HK-2 (cell line): ENCODE results near the gene LGALS3BP.
"Not testable (repeated sequence)": the region's sequence is repeated elsewhere in the genome, so short reads cannot be mapped to it uniquely, and the experiment has no call there.

Experiments
- DNase-seq: peaks from one replicate; pipeline ENCODE4 v3.0.0-alpha.2; 2018; ENCODE audit not compliant: unreplicated experiment

LGALS3BP gene, protein sequence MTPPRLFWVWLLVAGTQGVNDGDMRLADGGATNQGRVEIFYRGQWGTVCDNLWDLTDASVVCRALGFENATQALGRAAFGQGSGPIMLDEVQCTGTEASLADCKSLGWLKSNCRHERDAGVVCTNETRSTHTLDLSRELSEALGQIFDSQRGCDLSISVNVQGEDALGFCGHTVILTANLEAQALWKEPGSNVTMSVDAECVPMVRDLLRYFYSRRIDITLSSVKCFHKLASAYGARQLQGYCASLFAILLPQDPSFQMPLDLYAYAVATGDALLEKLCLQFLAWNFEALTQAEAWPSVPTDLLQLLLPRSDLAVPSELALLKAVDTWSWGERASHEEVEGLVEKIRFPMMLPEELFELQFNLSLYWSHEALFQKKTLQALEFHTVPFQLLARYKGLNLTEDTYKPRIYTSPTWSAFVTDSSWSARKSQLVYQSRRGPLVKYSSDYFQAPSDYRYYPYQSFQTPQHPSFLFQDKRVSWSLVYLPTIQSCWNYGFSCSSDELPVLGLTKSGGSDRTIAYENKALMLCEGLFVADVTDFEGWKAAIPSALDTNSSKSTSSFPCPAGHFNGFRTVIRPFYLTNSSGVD

DNA sequence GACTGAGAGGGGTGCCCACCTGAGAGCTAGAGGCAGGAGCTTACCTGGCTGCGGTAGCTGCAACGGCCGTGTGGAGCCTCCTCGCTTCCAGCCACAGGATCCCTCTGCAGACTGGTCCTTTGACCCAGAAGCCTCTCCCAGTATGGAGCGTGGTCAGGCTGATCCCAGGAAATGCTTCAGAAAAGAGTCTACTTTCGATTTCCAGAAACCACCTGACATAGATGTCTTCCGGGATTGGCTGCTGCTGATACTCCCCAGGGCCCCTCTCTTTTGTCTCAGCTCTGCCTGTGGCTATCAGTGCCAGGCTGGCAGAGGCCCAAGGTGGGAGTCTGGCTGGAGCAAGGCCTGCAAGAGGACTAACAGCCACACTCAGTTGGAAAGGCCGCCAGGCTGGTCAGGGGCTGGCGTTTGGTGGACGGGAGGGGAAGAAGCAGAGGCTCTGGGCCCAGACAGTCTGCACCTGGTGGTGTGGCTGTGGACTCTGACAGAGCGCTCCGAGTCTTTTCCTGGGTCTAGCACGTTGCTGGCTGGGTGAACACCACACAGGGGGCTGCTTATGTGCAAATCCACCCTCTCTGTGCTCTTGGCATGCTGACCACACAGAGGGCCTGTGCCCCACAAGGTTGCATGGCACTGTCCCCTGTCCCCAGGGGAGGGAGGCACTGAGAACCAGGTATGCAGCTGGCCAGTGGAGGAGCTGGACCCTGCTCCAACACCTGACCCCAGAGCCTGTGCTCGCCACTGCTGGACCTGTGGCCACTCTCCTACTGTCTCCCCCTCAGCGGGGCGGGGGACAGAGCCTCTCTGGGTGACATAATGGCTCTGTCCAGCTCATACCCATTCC, at the start of gene LGALS3BP:
Gene LGALS3BP (minus strand): TSS at position 144 of the 844 bp plus-strand sequence. CDS start 2,732 bp downstream, outside the sequence.
- peak; percentile 74 for DNase-seq

DNA sequence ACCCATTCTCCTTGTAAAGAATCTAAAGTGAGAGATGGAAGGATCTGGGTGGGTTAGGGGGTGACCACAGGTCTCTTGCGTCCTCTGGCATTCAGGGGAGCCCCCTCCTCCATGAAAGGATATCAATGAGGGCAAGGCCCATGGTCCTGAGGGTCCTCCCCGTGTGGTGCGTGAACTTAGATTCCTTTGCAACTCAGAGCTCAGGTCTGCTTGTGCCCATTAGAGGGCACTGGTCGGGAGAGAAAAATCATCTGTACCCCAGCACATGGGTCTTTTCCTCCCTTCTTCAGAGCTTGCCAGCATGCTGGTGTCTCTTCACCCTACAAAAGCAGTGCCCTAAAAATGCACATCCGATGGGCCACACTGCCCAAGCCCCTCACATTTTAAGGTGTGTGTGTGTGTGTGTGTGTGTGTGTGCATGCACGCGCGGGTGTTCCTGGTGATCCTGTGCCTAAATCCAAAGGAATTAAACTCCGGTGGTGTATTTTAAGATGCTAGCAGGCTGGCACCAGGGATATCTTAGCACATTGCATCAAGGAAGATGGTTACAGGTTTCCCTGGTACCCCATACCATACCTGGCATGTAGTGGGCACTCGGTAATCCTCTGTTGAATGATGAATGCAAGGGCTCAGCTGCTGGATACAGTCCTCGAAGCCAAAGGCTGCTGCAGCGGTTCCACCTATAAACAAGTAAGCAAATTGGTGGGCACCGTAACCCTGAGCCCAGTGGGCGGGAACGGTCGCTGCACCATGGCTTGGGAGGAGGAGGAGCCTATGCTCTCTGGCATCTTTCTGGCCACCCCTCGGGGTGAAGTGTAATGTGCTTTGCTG, 49.0 kb upstream of the LGALS3BP start:
- no peak for DNase-seq

DNA sequence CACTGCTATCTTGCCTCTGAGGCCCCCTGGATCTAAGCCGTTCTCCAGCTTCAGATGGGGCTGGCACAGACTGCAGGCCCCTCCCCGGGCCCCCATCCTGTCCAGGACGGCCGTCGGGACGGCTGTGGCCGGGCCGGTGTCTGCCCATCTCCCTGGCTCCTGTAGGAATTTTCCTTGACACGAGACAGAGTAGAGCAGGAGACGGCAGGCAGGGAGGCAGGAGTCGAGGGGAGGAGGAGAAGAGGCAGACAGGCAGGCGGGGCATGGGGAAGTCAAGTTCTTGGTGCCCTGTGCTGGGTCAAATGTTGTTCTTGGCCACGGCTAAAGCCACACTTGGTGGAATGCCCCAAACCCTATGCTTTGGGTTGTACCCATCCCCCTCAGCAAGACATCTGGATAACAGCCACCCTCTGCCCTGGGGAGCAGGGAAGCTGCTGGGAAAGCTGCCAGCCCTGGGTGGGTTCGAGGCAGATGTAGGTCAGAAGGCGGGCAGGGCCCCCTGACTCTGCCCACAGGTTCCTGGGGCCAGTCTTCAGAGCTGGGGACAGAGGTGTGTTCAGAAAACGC, 48.3 kb upstream of the LGALS3BP start:
- no peak for DNase-seq

DNA sequence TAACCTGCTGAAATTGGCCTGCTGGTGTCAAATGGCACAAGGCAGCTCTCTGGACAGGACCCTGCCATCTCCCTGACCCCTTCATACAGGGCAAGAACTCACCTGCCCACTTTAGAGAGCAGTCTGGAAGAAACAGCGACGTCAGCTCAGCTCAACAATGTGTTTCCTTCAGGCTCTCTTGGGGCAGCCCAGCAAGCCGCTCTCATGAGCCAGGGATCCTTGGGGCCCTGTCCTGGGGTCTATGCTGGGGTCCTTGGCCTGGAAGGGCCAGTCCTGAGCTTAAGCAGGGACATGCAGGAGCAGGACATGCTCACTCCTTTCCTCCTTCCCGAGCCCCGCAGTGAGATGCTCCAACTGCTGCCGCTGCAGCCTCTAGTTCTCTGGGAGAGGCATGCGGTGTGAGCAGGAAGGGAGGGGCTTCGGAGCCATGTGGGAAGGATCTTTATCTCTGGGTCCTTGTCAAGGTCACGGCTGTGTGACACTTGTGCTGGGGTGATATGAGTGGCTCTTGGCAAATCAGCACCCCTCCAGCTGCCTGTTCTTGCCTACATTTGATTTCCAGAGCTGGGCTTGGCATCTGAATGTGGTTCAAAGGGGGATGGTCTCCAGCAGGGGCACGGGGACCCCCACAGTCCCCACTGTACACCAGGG, 47.7 kb upstream of the LGALS3BP start:
- DNase-seq = no peak

DNA sequence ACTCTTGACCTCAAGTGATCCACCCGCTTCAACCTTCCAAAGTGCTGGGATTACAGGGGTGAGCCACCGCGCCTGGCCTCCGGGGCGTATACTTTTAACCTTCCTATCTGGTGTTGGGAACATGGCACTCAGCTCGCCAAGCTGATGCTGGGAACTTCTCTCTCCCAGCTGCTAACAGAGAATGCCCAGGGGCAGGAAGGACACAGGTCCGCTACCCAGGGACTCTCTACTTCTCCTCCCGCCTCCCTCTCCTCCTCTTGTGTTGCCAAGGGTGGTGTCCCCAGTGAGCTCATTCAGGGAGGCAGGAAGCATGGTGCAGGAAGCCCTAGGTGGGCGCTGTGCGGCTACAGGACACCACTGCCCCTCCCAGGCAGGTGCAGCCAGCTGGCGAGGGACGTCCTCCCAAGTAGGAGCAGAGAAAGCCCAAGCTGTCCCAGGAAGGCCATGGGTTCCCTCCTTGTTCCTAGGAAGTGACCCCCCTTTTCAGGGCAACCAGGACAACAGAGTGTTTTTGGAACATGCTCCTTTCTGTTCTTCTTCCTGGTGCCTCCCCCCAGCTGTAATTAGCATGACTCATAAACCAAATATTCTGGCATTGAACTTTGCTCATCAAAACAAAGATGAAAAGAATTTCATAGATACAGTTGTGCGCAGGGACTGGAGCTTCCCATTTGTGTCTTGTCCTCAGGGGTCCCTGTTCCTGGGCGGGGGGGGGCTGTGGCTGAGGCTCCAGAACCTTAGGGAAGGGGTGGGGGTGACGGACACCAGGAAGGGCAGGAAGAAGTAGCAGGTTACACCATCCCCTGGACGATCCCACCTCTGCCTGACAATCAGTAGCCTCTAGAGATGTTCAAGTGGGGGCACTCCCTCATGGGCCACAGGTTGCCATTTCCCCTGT, 46.9 kb upstream of the LGALS3BP start:
- peak; percentile 29 for DNase-seq

DNA sequence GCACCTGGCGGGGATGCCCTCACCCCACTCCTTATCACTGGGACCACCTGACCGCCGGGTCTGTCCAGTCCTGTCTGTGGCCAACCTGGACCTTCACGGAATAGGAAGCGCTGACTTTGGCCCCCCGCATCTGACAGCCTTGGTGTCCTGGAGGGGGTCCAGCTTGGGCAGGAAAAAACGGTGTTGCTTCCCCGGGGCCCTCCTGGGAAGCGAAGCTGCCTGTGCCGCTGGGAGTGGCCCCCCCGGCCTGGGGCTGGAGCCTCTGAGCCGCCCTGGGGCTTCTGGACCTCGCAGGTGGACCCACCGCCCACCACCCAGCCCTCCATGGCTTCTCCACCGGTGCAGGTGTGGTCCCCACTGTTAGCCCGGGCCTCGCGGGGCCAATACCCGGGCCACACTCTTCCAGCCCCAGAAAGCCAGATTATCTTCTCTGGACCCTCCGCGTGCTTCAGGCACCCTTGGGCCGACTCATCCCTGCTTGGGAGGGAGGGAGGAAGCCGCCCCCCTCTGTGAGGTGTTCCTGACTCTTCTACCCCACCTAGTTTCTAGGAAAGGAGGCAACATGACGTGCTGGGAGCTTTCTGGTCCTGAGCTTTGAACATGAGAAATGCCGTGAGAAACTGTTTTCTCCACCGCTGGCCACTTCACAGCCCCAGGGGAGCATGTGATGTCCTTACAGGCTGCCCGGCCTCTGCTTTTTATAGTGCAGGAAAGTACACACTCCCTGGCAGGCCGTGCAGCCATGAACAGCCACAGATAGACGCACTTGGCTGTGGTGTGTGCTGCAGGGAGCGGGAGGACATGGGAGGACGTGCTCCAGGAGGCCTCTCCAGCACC, 45.4 kb upstream of the LGALS3BP start:
- DNase-seq = no peak

DNA sequence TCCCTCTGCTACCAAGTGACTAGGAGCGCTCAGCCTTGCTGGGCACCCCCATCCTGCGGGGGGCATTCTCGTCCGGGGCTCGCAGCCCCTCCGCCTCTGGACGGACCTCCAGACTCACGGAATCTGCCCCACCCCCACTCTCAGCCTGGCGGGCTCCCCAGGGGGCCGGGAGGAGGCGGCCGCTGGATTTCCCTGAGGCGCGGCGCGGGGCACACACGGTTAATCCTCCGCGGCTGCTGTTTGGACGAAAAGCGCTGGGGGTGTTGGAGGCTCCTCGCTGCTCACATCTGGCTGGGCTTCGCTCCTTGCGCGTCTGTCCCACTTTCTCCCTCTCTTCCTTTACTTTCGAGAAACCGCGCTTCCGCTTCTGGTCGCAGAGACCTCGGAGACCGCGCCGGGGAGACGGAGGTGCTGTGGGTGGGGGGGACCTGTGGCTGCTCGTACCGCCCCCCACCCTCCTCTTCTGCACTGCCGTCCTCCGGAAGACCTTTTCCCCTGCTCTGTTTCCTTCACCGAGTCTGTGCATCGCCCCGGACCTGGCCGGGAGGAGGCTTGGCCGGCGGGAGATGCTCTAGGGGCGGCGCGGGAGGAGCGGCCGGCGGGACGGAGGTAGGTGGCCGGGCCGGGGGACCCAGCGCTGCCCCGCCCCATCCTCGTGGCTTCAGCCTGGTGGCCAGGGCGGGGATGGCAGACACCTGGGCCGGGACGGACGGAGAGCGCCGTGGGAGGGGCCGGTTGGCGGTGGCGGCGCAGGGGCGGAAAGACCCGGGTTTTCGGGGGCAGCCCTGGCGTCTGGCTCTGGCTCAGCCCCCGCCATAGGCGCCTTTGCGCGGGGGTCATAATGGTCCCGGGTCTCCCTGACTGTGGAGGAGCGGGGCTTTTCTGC, 44.4 kb upstream of the LGALS3BP start, which contains the start of gene C1QTNF1:
Gene C1QTNF1 (plus strand): TSS at position 284 of the 886 bp plus-strand sequence. CDS start 19,800 bp downstream, outside the sequence.
- DNase-seq = no peak

DNA sequence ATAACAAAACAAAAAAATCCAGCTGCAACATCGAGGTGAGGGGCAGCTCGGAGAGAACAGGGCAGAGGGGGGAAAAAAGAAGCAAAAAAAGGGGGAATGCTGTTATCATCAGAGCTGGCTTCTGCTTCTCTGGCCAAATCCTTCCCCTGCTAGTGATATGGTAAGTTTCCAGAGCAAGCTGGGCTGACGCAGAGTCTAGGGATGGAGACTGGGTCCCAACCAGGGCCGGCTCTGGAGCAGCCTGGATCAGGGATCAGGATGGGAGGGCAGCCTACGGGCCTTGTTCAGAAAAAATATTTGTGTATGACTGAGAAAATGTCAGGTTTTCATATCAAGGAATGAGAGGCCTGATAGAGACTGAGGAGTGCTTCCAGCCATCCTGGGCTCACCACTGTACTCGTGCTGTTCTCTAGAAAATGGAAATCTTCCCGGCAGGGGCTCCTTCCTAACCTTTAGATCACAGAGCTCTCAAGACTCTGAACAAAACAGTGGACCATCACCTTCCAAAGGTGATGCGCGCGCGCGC, 43.5 kb upstream of the LGALS3BP start:
- DNase-seq = no peak

DNA sequence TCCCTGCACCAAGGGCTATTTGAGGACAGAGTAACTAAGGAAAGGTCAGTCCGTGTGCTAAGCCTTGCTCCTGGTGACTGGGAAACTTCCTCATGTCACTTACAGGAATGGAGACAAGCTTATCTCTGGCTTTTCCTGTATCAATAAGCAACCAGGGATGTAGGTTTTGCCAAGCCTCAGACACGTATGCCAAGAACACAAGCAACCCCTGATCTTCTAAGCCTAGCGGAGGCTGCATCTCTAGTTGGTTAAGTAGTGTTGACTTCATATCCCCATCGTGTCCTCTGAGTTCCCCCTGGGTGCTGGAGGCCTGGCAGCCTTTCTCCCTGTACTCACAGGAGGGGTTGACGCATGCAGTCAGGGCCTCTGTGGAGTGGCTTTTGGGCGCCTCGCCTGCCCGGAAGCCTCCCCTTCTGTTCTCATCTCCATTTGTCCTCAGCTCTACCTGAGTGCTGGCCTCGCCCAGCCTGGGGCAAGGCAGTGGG, 42.8 kb upstream of the LGALS3BP start:
- no peak for DNase-seq

DNA sequence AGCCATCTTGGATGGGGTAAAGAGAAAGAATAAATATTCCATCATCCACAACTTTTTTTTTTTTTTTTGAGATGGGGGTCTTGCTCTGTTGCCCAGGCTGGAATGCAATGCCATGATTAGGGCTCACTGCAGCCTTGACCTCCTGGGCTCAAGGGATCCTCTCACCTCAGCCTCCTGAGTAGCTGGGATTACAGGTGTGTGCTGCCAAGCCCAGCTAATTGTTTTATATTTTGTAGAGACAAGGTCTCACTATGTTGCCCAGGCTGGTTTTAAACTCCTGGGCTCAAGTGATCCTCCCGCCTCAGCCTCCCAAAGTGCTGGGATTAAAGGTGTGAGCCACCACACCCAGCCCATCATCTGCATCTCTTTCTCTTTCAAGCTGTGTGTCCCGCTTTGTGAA, 42.2 kb upstream of the LGALS3BP start:
- DNase-seq = not testable (repeated sequence)

DNA sequence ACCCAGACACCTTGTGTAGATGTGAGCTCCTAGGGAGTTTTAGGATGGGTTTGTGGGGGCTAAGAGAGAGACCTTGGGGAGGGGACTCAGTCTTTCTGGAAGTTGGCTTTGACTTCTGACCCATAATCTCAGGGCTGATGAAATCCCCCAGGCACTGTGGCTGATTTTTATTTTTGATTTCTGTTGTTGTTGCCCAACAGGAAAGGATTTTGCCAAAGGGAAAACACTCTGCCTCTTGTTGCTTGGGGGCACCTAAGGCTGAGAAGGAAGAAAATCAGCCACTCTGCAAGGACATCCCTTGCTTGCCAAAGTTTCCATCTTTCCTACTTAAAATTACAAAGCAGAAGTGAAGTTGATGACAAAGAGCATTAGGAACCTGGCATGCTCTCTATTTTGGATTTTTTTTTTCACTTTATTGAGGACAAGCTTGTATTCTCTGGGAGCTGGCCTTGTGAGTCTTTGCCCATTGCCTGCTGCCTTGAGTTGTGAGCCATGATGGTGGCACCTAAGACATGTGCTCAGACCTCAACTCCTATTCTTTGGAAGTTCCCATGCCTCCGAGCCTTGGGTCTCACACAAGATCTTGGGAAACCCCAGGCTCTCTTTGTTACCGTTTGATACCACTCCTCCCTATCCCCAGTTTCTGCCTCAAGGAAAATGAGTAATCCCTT, 41.0 kb upstream of the LGALS3BP start:
- DNase-seq = no peak

DNA sequence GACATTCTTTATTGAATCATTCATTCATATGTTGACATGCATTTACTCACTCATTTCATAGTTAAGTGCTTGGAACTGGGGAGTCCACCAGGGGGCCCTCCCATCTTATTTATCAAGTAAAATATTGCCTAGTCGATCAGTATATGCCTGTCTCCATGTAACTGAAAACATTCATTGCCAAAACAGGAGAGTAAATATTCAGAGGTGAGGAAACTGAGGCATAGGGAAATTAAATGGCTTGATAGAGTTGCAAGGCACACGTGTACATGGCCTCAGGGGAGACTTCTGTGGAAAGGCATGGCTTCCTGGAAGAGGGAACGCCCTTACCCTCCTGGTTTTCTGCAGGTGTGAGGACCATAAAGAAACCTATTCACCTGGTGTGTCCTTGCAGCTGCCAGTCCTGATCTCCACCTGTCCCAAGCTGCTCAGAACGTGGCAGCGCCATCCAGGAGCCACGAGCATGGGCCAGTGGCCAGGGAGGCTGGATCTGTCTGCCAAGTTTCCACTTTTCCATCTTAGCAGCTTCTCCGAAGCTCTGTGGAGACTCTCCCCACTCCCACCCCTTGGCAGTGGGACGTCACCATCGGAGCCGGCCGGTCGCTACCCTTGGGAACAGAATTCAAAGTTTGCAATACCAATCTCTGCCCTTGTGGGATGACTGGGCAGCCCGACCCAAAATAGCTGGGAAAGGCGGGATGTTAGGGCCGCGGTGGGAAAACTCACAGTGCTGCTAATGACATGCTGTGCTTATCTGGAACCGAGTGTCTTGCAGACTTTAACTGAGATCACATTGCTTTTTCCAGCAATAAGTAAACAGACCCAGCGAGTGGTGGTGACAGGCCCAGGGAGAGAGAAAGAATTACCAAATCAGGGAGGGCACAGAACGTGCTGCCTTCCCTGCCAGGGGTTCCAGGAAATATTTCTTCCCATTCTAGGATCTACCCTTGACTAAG, 40.2 kb upstream of the LGALS3BP start:
- peak; percentile 30 for DNase-seq

DNA sequence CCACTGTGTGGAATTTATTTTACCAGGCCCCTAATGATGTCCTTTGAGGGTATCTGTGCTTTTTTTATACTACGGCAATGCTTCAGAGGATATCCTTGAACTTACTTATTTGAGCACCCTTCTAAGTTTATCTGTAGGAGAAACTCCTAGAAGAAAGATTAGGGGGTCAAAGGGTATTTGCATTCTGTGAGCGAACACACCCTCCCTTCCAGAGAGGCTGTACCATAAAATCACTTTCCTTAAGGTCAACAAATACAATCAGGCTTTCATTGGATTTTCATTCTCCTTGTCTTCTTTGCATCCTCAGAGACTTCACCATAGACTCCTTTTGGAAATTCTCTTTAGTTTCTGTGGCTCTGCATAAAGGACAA, 39.5 kb upstream of the LGALS3BP start:
- no peak for DNase-seq

DNA sequence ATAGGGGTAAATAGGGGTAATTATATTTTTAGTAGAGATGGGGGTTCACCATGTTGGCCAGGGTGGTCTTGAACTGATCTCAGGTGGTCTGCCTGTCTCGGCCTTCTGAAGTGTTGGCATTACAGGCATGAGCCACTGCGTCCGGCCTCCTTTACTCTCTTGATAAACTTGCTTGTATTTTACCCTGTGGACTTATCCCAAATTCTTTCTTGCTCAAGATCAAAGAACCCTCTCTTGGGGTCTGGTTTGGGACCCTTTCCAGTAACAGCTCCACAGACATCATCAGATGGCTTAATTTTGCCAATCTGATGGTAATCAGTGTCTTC, 38.6 kb upstream of the LGALS3BP start:
- DNase-seq = no peak

DNA sequence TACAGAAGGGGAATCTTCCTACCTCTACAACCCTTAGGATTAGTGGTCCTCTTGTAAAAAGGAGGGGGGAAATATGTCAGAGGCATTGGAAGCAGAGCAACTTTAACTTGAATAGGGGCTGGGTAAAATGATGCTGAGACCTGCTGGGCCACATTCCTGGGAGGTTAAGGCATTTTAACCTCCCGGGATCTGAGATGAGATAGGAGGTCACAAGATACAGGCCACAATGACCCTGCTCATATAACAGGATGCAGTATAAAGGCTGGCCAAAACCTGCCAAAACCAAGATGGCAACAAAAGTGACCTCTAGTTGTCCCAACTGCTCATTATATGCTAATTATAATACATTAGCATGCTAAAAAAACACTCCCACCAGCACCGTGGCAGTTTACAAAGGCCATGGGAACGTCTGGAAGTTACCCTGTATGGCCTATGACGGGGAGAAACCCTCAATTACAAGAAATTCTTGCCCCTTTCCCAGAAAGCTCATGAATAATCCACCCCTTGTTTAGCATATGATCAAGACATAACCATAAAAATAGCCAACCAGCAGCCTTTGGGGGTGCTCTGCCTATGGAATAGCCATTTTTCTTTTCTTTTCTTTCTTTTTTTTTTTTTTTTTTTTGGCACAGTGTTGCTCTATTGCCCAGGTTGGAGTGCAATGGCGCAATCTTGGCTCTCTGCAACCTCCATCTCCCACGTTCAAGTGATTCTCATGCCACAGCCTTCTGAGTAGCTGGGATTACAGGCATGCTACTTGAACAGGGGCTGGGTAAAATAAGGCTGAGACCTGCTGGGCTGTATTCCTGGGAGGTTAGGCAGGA, 38.0 kb upstream of the LGALS3BP start:
- DNase-seq = no peak
